Caco-2 (cell line): ENCODE measurements around the gene TRIM8. TPM values are rescaled to one million over a fixed set of nuclear protein-coding genes. Genes with fewer than 3 reads are reported as not detected.

Experiments used
- BruUV-seq: library from RNA; stranded (reverse); fragments of 400-500 nt; replicated peaks from 2 replicates; lab custom pipeline; 2021; lab: Mats Ljungman, UMichigan
- CTCF ChIA-PET: fragments of 300-600 bp; sonication (Branson Sonifier 250); formaldehyde crosslinking; loops from one replicate; lab custom pipeline; 2022; ENCODE audit warnings: antibody characterized with exemption; lab: Charles Lee
- POLR2A ChIA-PET: fragments of 300-600 bp; sonication (Branson Sonifier 250); formaldehyde crosslinking; loops from one replicate; lab custom pipeline; 2022; ENCODE audit warnings: antibody characterized with exemption; lab: Charles Lee
- DNase-seq, 2 experiments: peaks; one replicate each; pipeline versions ENCODE4 v3.0.0 to v3.0.0-alpha.2; 2020 to 2022
- H3K27me3 ChIP-seq: replicated peaks from 2 replicates; pipeline ENCODE4 v1.6.0; 2011; ENCODE audit warnings: low read length; ENCODE audit not compliant: control insufficient read depth, insufficient read depth
- H3K36me3 ChIP-seq: 2 replicates; pipeline ENCODE4 v1.5.1; 2011; ENCODE audit warnings: low read length; ENCODE audit not compliant: control insufficient read depth, insufficient read depth
- H3K4me1 ChIP-seq: fragments of 250-450 bp; sonication (Bioruptor Pico); 2 replicates; pipeline ENCODE4 v1.5.1; 2020; ENCODE audit warnings: mild to moderate bottlenecking
- H3K4me3 ChIP-seq: 2 replicates; pipeline ENCODE4 v1.5.1; 2011; ENCODE audit warnings: low read depth, mild to moderate bottlenecking, control low read depth, low read length
- H3K9me3 ChIP-seq: fragments of 250-450 bp; sonication (Bioruptor Pico); 2 replicates; pipeline ENCODE4 v1.5.1; 2020; ENCODE audit warnings: mild to moderate bottlenecking, moderate library complexity
- H3K27ac Mint-ChIP-seq: one replicate; pipeline ENCODE4 v1.8.0; 2022; ENCODE audit warnings: mixed read lengths; ENCODE audit not compliant: unreplicated experiment
- H3K27me3 Mint-ChIP-seq: one replicate; pipeline ENCODE4 v1.8.0; 2022; ENCODE audit warnings: mixed read lengths; ENCODE audit not compliant: insufficient read depth, unreplicated experiment
- H3K36me3 Mint-ChIP-seq: one replicate; pipeline ENCODE4 v1.8.0; 2022; ENCODE audit warnings: mild to moderate bottlenecking, mixed read lengths; ENCODE audit not compliant: insufficient read depth, unreplicated experiment
- H3K4me1 Mint-ChIP-seq: one replicate; pipeline ENCODE4 v1.8.0; 2022; ENCODE audit warnings: low read depth, mixed read lengths; ENCODE audit not compliant: unreplicated experiment
- H3K4me3 Mint-ChIP-seq: one replicate; pipeline ENCODE4 v1.8.0; 2022; ENCODE audit warnings: mild to moderate bottlenecking, moderate library complexity, mixed read lengths; ENCODE audit not compliant: unreplicated experiment
- H3K9me3 Mint-ChIP-seq: one replicate; pipeline ENCODE4 v1.8.0; 2022; ENCODE audit warnings: mixed read lengths; ENCODE audit not compliant: unreplicated experiment
- CTCF ChIP-seq, 2 experiments: fragments of 200-600 bp in 1 of 2; IDR thresholded peaks; 1 replicate in 1 of 2; 2 replicates in 1 of 2; pipeline versions ENCODE4 v1.5.1 to v1.8.0; 2011 to 2022; ENCODE audit warnings: antibody characterized with exemption in 1 of 2, control low read depth in 1 of 2, inconsistent platforms in 1 of 2, low read depth in 1 of 2, low read length in 1 of 2, mild to moderate bottlenecking in 1 of 2, moderate library complexity in 1 of 2; ENCODE audit not compliant: insufficient read depth in 1 of 2, severe bottlenecking in 1 of 2, unreplicated experiment in 1 of 2
- intact Hi-C: fragments of 100-400 bp; cut with micrococcal nuclease; formaldehyde crosslinking; loops from one replicate; pipeline ENCODE4 v1.10.0; 2022; ENCODE audit not compliant: unreplicated experiment
- total RNA-seq: library from RNA; stranded (reverse); gene quantifications from 2 replicates; pipeline ENCODE4 v1.2.3, GENCODE V29; 2022

Gene TRIM8
- total RNA-seq, 1 experiment from 2014 or later: 40.9 TPM

GRCh38 chr10:102635377-102635776 lies 8.9 kb upstream of the TRIM8 start:
- Mint-ChIP-seq H3K36me3 (no peaks in the 10 kb centered on the region), H3K4me3 (no peak overlapping the region), H3K27ac (no peak overlapping the region), H3K27me3 (no peaks in the 10 kb centered on the region), H3K4me1 (peaks cover 22% of the 10 kb centered on the region), H3K9me3 (no peaks in the 10 kb centered on the region)
- ChIA-PET CTCF (no interaction called here), POLR2A (interaction anchor here (0.6 kb wide), 1 partner anchor 429 kb away, joined by 8 read pairs; no protein-coding TSS in a partner anchor)
- TF ChIP-seq CTCF (IDR thresholded peaks at IDR 0.05; ENCODE audit: insufficient read depth in 1 of 2, low read depth in 1 of 2, low read length in 1 of 2, severe bottlenecking in 1 of 2, unreplicated experiment in 1 of 2): no peak
- DNase-seq: no peak
- peaks cover 14% of the 10 kb centered on the region for H3K4me1 ChIP-seq
- H3K36me3 ChIP-seq: no peaks in the 10 kb centered on the region
- intact Hi-C loops: no loop called here
- no peak overlapping the region for H3K4me3 ChIP-seq
- no peaks in the 10 kb centered on the region for H3K27me3 ChIP-seq
- BruUV-seq: no TSS peak
- H3K9me3 ChIP-seq: no peaks in the 10 kb centered on the region

DNA sequence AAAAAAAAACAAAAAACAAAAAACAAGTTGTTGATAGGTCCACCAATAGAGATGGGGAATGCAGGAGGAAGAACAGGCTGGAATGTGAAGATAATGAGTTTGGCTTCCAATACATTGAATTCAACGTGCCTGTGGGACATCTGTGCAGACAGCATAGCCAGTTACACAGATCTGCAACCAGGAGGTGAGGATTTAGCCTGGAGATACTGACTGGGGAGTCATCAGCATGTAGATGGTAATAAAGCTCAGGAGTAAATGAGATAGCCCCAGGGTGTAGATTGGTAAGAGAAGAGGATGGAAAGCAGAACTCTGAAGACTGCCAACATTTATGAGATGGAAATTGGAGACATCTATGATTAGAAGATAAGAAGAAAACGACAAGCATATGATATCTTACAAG lies 4.7 kb upstream of the TRIM8 start:
- no peaks in the 10 kb centered on the region for H3K36me3 ChIP-seq

DNA sequence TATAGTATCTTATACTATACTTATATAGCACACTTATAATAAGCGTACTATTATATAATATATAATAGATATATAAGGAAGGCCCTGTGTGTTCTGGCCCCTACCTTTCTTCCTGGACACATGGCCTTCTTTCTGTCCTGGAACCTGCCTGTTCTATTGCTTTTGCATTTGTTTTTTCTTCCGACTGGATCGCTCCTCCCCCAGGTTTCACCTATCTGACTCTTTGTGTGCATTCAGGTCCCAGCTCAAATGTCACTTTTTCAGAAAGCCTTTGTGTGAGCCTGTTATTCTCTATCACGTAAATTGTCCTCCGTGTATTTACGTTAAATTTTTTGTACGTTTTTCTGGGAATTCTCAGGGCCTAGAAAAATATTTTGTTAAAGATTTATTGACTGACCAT lies 2.9 kb upstream of the TRIM8 start:
- H3K27me3 ChIP-seq: no peaks in the 10 kb centered on the region
- TF ChIP-seq CTCF (IDR thresholded peaks at IDR 0.05; ENCODE audit: insufficient read depth in 1 of 2, low read depth in 1 of 2, low read length in 1 of 2, severe bottlenecking in 1 of 2, unreplicated experiment in 1 of 2): no peak
- H3K9me3 Mint-ChIP-seq: no peaks in the 10 kb centered on the region
- peaks cover 12% of the 10 kb centered on the region for H3K4me1 Mint-ChIP-seq
- no peaks in the 10 kb centered on the region for H3K36me3 ChIP-seq
- DNase-seq: peak in 1 of 2 experiments; percentile 24
- ChIA-PET POLR2A (interaction anchor here (0.5 to 1.8 kb wide), 3 partner anchors 12 to 209 kb away, joined by 3 to 12 read pairs (median 5); partner anchors contain the start of genes ARL3, CUEDC2 and SFXN2), CTCF (interaction anchor here (0.7 to 1.7 kb wide), 5 partner anchors 12 to 139 kb away, joined by 3 to 11 read pairs (median 5); partner anchors contain the start of gene ACTR1A)
- H3K36me3 Mint-ChIP-seq: peaks cover 23% of the 10 kb centered on the region
- intact Hi-C loops: no loop called here
- H3K4me1 ChIP-seq: peaks cover 5% of the 10 kb centered on the region
- H3K4me3 ChIP-seq: peak overlapping the region; percentile 74
- peak overlapping the region; percentile 92 for H3K4me3 Mint-ChIP-seq
- no peaks in the 10 kb centered on the region for H3K9me3 ChIP-seq
- H3K27ac Mint-ChIP-seq: peak overlapping the region; percentile 71
- BruUV-seq: TSS peak; percentile 89
- H3K27me3 Mint-ChIP-seq: no peaks in the 10 kb centered on the region

More for the DNA sequence above, 4.7 kb upstream of the TRIM8 start:
- H3K4me1 ChIP-seq: peaks cover 8% of the 10 kb centered on the region; the same call in 1 of the 2 replicates
- POLR2A ChIA-PET: no interaction called here
- no peak overlapping the region for H3K4me3 Mint-ChIP-seq
- intact Hi-C loops: no loop called here
- no peak for TF ChIP-seq CTCF (IDR thresholded peaks at IDR 0.05; ENCODE audit: insufficient read depth in 1 of 2, low read depth in 1 of 2, low read length in 1 of 2, severe bottlenecking in 1 of 2, unreplicated experiment in 1 of 2)
- no peaks in the 10 kb centered on the region for H3K9me3 ChIP-seq
- DNase-seq: no peak
- CTCF ChIA-PET: no interaction called here
- H3K36me3 Mint-ChIP-seq: peaks cover 16% of the 10 kb centered on the region
- no peak overlapping the region for H3K4me3 ChIP-seq
- H3K4me1 Mint-ChIP-seq: peaks cover 7% of the 10 kb centered on the region
- H3K27me3 Mint-ChIP-seq: no peaks in the 10 kb centered on the region
- no peak overlapping the region for H3K27ac Mint-ChIP-seq
- no peaks in the 10 kb centered on the region for H3K9me3 Mint-ChIP-seq
- BruUV-seq: no TSS peak
- H3K27me3 ChIP-seq: no peaks in the 10 kb centered on the region
